HepG2 (cell line): ENCODE results near the gene RARG. TPM values are rescaled to one million over a fixed set of nuclear protein-coding genes. Genes with fewer than 3 reads are reported as not detected.

Source experiments
- ATAC-seq: fragments of 200-7000 bp; cut with Tn5 transposase; 3 replicates; pipeline ENCODE4 v1.9.1; 2020; ENCODE audit warnings: mild to moderate bottlenecking, moderate library complexity
- BruUV-seq: library from RNA; stranded (reverse); fragments of 400-500 nt; replicated peaks from 2 replicates; lab custom pipeline; 2021; lab: Mats Ljungman, UMichigan
- CTCF ChIA-PET: fragments of 300-600 bp; formaldehyde crosslinking; extraction: SDS; loops from one replicate; lab custom pipeline; 2021; ENCODE audit warnings: low total read pairs, inconsistent platforms, low intra/inter-chr PET ratio; lab: Yijun Ruan, JAX
- POLR2A ChIA-PET: fragments of 350-600 bp; sonication (Branson Sonifier 250); formaldehyde crosslinking; loops from one replicate; lab custom pipeline; 2020; ENCODE audit warnings: antibody characterized with exemption, inconsistent platforms; lab: Yijun Ruan, JAX
- DNase-seq: peaks from one replicate; pipeline ENCODE4 v3.0.0-alpha.2; 2015; ENCODE audit warnings: low spot score
- FAIRE-seq: peaks from 3 replicates; lab custom pipeline; 2011; peaks lifted over from hg19 to GRCh38; lab: Jason Lieb, UNC
- H2AFZ ChIP-seq: one replicate; pipeline ENCODE4 v1.6.1; 2011; ENCODE audit warnings: low read length, inconsistent platforms
- H3K27ac ChIP-seq: fragments of 300-600 bp; 3 replicates; pipeline ENCODE4 v1.8.0; 2011; ENCODE audit warnings: mixed run types, mild to moderate bottlenecking, mixed read lengths, low read length, inconsistent platforms; ENCODE audit not compliant: insufficient read depth; ENCODE audit errors: extremely low read length
- H3K27me3 ChIP-seq, 2 experiments: fragments of 200-600 bp in 1 of 2; 2 replicates in 1 of 2; 3 replicates in 1 of 2; pipeline versions ENCODE4 v1.6.0 to v1.8.0; 2011; ENCODE audit warnings: low read length in 2 of 2, mild to moderate bottlenecking in 2 of 2, moderate library complexity in 2 of 2, inconsistent platforms in 1 of 2; ENCODE audit not compliant: insufficient read depth in 2 of 2, control insufficient read depth in 1 of 2
- H3K36me3 ChIP-seq, 2 experiments: fragments of 200-600 bp in 1 of 2; replicated peaks in 1 of 2; 2 replicates in 1 of 2; 3 replicates in 1 of 2; pipeline versions ENCODE4 v1.5.1 to v1.8.0; 2011; ENCODE audit warnings: low read length in 2 of 2, inconsistent platforms in 1 of 2; ENCODE audit not compliant: insufficient read depth in 2 of 2, control insufficient read depth in 1 of 2
- H3K4me1 ChIP-seq: 2 replicates; pipeline ENCODE4 v1.5.1; 2012; ENCODE audit warnings: low read length, inconsistent platforms; ENCODE audit not compliant: insufficient read depth
- H3K4me2 ChIP-seq: 2 replicates; pipeline ENCODE4 v1.6.0; 2011; ENCODE audit warnings: low read depth, low read length, inconsistent platforms
- H3K4me3 ChIP-seq, 3 experiments: fragments of 200-600 bp in 1 of 3; sonication (generic), shearing (Covaris generic) in 1 of 3; replicated peaks in 1 of 3; 2 replicates each; pipeline ENCODE4 v1.5.1; 2011 to 2016; ENCODE audit warnings: low read length in 3 of 3, inconsistent platforms in 2 of 3, low read depth in 2 of 3, mild to moderate bottlenecking in 2 of 3, control low read depth in 1 of 3, mixed read lengths in 1 of 3; ENCODE audit not compliant: insufficient read depth in 1 of 3
- H3K79me2 ChIP-seq: one replicate; pipeline ENCODE4 v1.6.1; 2011; ENCODE audit warnings: low read length, inconsistent platforms; ENCODE audit not compliant: insufficient read depth
- H3K9ac ChIP-seq: 2 replicates; pipeline ENCODE4 v1.6.0; 2011; ENCODE audit warnings: mild to moderate bottlenecking, low read depth, low read length, inconsistent platforms; ENCODE audit not compliant: insufficient read depth
- H3K9me3 ChIP-seq: 2 replicates; pipeline ENCODE4 v1.5.1; 2012; ENCODE audit warnings: mild to moderate bottlenecking, low read length
- H4K20me1 ChIP-seq: 2 replicates; pipeline ENCODE4 v1.6.0; 2011; ENCODE audit warnings: inconsistent platforms, mild to moderate bottlenecking, low read length, moderate library complexity; ENCODE audit not compliant: insufficient read depth
- AGO2 ChIP-seq: fragments of 200-400 bp; formaldehyde crosslinking; optimal IDR thresholded peaks from 2 replicates; pipeline ENCODE3; 2017; ENCODE audit warnings: mild to moderate bottlenecking, low read depth, low read length, moderate library complexity
- CBX5 ChIP-seq: sonication (generic); formaldehyde crosslinking; IDR thresholded peaks from 2 replicates; pipeline ENCODE4 v1.4.0; 2020; ENCODE audit warnings: missing genetic modification reagents, borderline replicate concordance
- CREB3 ChIP-seq: sonication (generic); formaldehyde crosslinking; IDR thresholded peaks from 2 replicates; pipeline ENCODE4 v1.5.0; 2020; ENCODE audit warnings: missing genetic modification reagents
- MLLT10 ChIP-seq: sonication (generic); formaldehyde crosslinking; IDR thresholded peaks from 2 replicates; pipeline ENCODE4 v1.4.0; 2020; ENCODE audit warnings: missing genetic modification reagents
- NR1H2 ChIP-seq: sonication (generic); formaldehyde crosslinking; IDR thresholded peaks from 2 replicates; pipeline ENCODE4 v1.8.1; 2022; ENCODE audit warnings: low read depth, missing genetic modification reagents, borderline replicate concordance
- PHF5A ChIP-seq: IDR thresholded peaks from one replicate; pipeline ENCODE4 v1.6.1; 2018; ENCODE audit warnings: low read depth, missing genetic modification reagents; ENCODE audit not compliant: unreplicated experiment
- RORA ChIP-seq: sonication (generic); formaldehyde crosslinking; IDR thresholded peaks from 2 replicates; pipeline ENCODE4 v1.5.0; 2020; ENCODE audit warnings: mild to moderate bottlenecking, missing genetic modification reagents, moderate library complexity
- TRAFD1 ChIP-seq: sonication (generic); formaldehyde crosslinking; IDR thresholded peaks from 2 replicates; pipeline ENCODE4 v1.5.1; 2020; ENCODE audit warnings: missing genetic modification reagents, mild to moderate bottlenecking, borderline replicate concordance
- ZBTB26 ChIP-seq: IDR thresholded peaks from 2 replicates; pipeline ENCODE4 v1.6.1; 2016; ENCODE audit warnings: missing compliant biosample characterization, missing genetic modification reagents, borderline replicate concordance
- ZBTB8A ChIP-seq: sonication (generic); formaldehyde crosslinking; IDR thresholded peaks from 2 replicates; pipeline ENCODE4 v1.4.0; 2020; ENCODE audit warnings: mild to moderate bottlenecking, low read depth, missing genetic modification reagents, borderline replicate concordance
- ZNF232 ChIP-seq: sonication (generic); formaldehyde crosslinking; IDR thresholded peaks from 2 replicates; pipeline ENCODE4 v1.4.0; 2020; ENCODE audit warnings: missing genetic modification reagents, borderline replicate concordance
- ZNF281 ChIP-seq: sonication (generic); formaldehyde crosslinking; IDR thresholded peaks from 2 replicates; pipeline ENCODE4 v1.4.0; 2020; ENCODE audit warnings: missing genetic modification reagents, borderline replicate concordance
- ZNF414 ChIP-seq: sonication (generic); formaldehyde crosslinking; IDR thresholded peaks from 2 replicates; pipeline ENCODE4 v1.5.0; 2020; ENCODE audit warnings: missing genetic modification reagents
- ZNF441 ChIP-seq: sonication (generic); formaldehyde crosslinking; IDR thresholded peaks from 2 replicates; pipeline ENCODE4 v1.7.0; 2021; ENCODE audit warnings: missing genetic modification reagents, borderline replicate concordance
- ZNF563 ChIP-seq: sonication (generic); formaldehyde crosslinking; IDR thresholded peaks from 2 replicates; pipeline ENCODE4 v1.8.0; 2022; ENCODE audit warnings: mild to moderate bottlenecking, moderate library complexity, missing genetic modification reagents
- ZNF605 ChIP-seq: sonication (generic); formaldehyde crosslinking; IDR thresholded peaks from 2 replicates; pipeline ENCODE4 v1.8.0; 2022; ENCODE audit warnings: mild to moderate bottlenecking, missing genetic modification reagents
- WGBS: methylation state at CpG from one replicate; pipeline ENCODE4 v1.1.6; 2017; ENCODE audit warnings: low lambda C conversion rate; 5-methylcytosine and 5-hydroxymethylcytosine counted together
- in situ Hi-C: cut with HindIII; loops from 2 replicates; pipeline ENCODE4 v1.10.0; 2017; ENCODE audit warnings: low pct_unique_long_range_greater_than_20kb; ENCODE audit not compliant: extremely low pct_ligation_motif_present
- intact Hi-C: fragments of 100-400 bp; cut with micrococcal nuclease; formaldehyde crosslinking; loops from one replicate; pipeline ENCODE4 v1.10.0; 2022; ENCODE audit not compliant: unreplicated experiment
- polyA plus RNA-seq, 8 experiments: library from polyadenylated mRNA; depleted of rRNA in 3 of 8; stranded (reverse) in 7 of 8; unstranded in 1 of 8; fragments of >200 nt; fragmentation: Illumina TruSeq in 4 of 8; extraction: Trizol in 4 of 8; gene quantifications; 2 replicates each; pipeline versions ENCODE4 v1.2.1 to v1.2.3, GENCODE V29; 2011 to 2016; ENCODE audit warnings: low read depth in 4 of 8, missing spikeins in 1 of 8, mixed read lengths in 1 of 8; ENCODE audit not compliant: insufficient read depth in 1 of 8
- total RNA-seq, 5 experiments: library from RNA; depleted of rRNA; stranded (reverse); fragments of >200 nt; fragmentation: Illumina TruSeq; extraction: Trizol; gene quantifications; 2 replicates each; pipeline ENCODE4 v1.2.3, GENCODE V29; 2016; ENCODE audit warnings: low read depth in 1 of 5

The RARG gene
- total and polyA plus RNA-seq, 2 of the 13 experiments (the other 11 are each of a cell fraction or from before 2014, with no cell fraction given) = 0.77 to 1.5 TPM

- WGBS = 5% methylated on average over 1 of the region's 1 CpG
- no peaks in the 10 kb centered on the region for H4K20me1 ChIP-seq
- no peaks in the 10 kb centered on the region for H3K79me2 ChIP-seq
- peaks cover 28% of the 10 kb centered on the region; the same call in 1 of the 2 replicates for H3K4me1 ChIP-seq
- FAIRE-seq (no peak), DNase-seq (no peak), ATAC-seq (no peak)
- no peak overlapping the region for H3K27ac ChIP-seq
- H3K9me3 ChIP-seq = no peaks in the 10 kb centered on the region
- H3K9ac ChIP-seq = no peak overlapping the region
- ChIA-PET CTCF (no interaction called here), POLR2A (interaction anchor here (0.6 to 1.4 kb wide), 2 partner anchors 20 to 47 kb away, joined by 3 read pairs; no protein-coding TSS in a partner anchor)
- TF ChIP-seq ZBTB26 (CRISPR knock-in tag) (no peak), ZNF414 (CRISPR knock-in tag) (no peak), ZBTB8A (no peak), ZNF232 (CRISPR knock-in tag) (no peak), TRAFD1 (no peak), NR1H2 (CRISPR knock-in tag) (no peak), MLLT10 (CRISPR knock-in tag) (no peak), AGO2 (no peak), ZNF281 (CRISPR knock-in tag) (no peak), RORA (CRISPR knock-in tag) (no peak), ZNF605 (CRISPR knock-in tag) (no peak), CBX5 (CRISPR knock-in tag) (no peak), CREB3 (CRISPR knock-in tag) (no peak), ZNF563 (CRISPR knock-in tag) (no peak), PHF5A (CRISPR knock-in tag) (no peak), ZNF441 (no peak)
- in situ Hi-C loops = no loop called here
- no peak overlapping the region for H3K4me2 ChIP-seq
- peaks cover 6 to 28% of the 10 kb centered on the region in 2 experiments; a peak in 3 of 5 replicates for H3K27me3 ChIP-seq
- no peak overlapping the region for H2AFZ ChIP-seq
- intact Hi-C loops = no loop called here
- no peaks in the 10 kb centered on the region for H3K36me3 ChIP-seq
- H3K4me3 ChIP-seq = no peak overlapping the region
- BruUV-seq = no TSS peak
Observed at GRCh38 chr12:53244337-53244736, 12.3 kb upstream of the RARG start.
